Measurements from ENCODE around the gene CDC42BPA. TPM values are rescaled to one million over a fixed set of nuclear protein-coding genes. Genes with fewer than 3 reads are reported as not detected.

The CDC42BPA gene
- total RNA-seq, 1 donor from 2014 or later, result 42.7 TPM

GRCh38 chr1:226975259-226976250 lies 342.7 kb downstream of the CDC42BPA start:
- Histone ChIP-seq H3K4me3 (no peak overlapping the region), H3K36me3 (peaks cover 0 to 2% of the 10 kb centered on the region in 2 donors), H3K9me3 (no peaks in the 10 kb centered on the region), H3K4me1 (peaks cover 25% of the 10 kb centered on the region), H3K27me3 (no peaks in the 10 kb centered on the region), H3K27ac (peak overlapping the region; percentile 82)
- TF ChIP-seq POLR2A (IDR thresholded peaks at IDR 0.05), result no peak
- no peak for TF ChIP-seq POLR2AphosphoS5 (IDR thresholded peaks at IDR 0.05; ENCODE audit: insufficient read depth in 1 of 2, low read depth in 1 of 2)
- TF ChIP-seq, protein P1, sequence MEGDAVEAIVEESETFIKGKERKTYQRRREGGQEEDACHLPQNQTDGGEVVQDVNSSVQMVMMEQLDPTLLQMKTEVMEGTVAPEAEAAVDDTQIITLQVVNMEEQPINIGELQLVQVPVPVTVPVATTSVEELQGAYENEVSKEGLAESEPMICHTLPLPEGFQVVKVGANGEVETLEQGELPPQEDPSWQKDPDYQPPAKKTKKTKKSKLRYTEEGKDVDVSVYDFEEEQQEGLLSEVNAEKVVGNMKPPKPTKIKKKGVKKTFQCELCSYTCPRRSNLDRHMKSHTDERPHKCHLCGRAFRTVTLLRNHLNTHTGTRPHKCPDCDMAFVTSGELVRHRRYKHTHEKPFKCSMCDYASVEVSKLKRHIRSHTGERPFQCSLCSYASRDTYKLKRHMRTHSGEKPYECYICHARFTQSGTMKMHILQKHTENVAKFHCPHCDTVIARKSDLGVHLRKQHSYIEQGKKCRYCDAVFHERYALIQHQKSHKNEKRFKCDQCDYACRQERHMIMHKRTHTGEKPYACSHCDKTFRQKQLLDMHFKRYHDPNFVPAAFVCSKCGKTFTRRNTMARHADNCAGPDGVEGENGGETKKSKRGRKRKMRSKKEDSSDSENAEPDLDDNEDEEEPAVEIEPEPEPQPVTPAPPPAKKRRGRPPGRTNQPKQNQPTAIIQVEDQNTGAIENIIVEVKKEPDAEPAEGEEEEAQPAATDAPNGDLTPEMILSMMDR (IDR thresholded peaks at IDR 0.05), result no peak
- no peak for DNase-seq (ENCODE audit: extremely low spot score in 2 of 2)
- intact Hi-C loops (cut with DNase I), result no loop called here

GRCh38 chr1:226974544-226975258 lies 343.6 kb downstream of the CDC42BPA start:
- Histone ChIP-seq H3K4me3 (peak overlapping the region in 1 of 2 donors; percentile 17), H3K27me3 (no peaks in the 10 kb centered on the region), H3K4me1 (peaks cover 25% of the 10 kb centered on the region), H3K9me3 (no peaks in the 10 kb centered on the region), H3K36me3 (peaks cover 0 to 11% of the 10 kb centered on the region in 2 donors), H3K27ac (peak overlapping the region; percentile 82)
- TF ChIP-seq, protein P1 (IDR thresholded peaks at IDR 0.05), result no peak
- TF ChIP-seq POLR2A (IDR thresholded peaks at IDR 0.05) (no peak), POLR2AphosphoS5 (IDR thresholded peaks at IDR 0.05; ENCODE audit: insufficient read depth in 1 of 2, low read depth in 1 of 2) (no peak)
- DNase-seq (ENCODE audit: extremely low spot score in 2 of 2), result no peak
- intact Hi-C loops (cut with DNase I), result no loop called here

DNA sequence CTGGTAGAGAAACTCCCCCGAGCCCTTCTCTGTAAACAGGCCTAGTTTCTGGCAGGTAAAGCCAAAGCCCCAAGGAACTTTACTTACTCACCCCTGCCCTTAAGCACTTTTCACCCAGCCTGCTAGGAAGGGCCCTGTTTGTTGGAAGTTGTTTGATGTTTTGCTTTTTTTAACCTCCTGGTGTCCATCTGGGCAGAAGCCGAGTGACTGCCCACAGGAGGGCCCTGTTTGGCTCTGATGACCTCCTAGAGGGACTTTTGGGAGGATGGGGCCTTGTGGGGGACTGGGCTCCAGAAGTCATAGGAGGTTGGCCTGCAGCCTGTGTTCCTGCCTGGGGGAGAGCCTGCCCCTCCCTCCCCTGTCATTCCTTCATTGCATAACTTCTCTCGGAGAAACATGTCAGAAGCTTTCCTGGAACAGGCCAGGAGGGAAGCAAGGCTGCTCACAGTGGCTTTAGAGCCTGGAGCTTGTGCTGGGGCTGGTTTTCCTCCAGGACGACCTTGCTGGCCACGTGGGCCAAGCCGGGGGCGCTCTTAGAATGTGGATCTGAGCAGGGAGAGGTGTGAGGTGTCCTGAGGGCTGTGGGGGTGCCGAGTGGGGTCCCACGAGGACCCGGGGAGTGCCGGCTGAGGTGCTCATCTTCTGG lies 344.3 kb downstream of the CDC42BPA start:
- Histone ChIP-seq H3K27ac (peak overlapping the region; percentile 82), H3K27me3 (no peaks in the 10 kb centered on the region), H3K4me1 (peaks cover 25% of the 10 kb centered on the region), H3K4me3 (peak overlapping the region in 1 of 2 donors; percentile 17), H3K36me3 (peaks cover 0 to 11% of the 10 kb centered on the region in 2 donors), H3K9me3 (no peaks in the 10 kb centered on the region)
- DNase-seq (ENCODE audit: extremely low spot score in 2 of 2), result peak in 1 of 2 donors; percentile 94
- intact Hi-C loops (cut with DNase I), result loop anchor here (2.0 kb wide), 1 partner anchor 33 kb away; the partner anchor contains the start of gene COQ8A
- peak; percentile 60 to 75 for TF ChIP-seq POLR2AphosphoS5 (IDR thresholded peaks at IDR 0.05; ENCODE audit: insufficient read depth in 1 of 2, low read depth in 1 of 2)
- TF ChIP-seq POLR2A (IDR thresholded peaks at IDR 0.05), result peak in 1 of 2 donors; percentile 15
- TF ChIP-seq, protein P1 (IDR thresholded peaks at IDR 0.05), result no peak

- Histone ChIP-seq H3K27me3 (no peaks in the 10 kb centered on the region), H3K27ac (peak overlapping the region; percentile 82), H3K36me3 (peaks cover 0 to 11% of the 10 kb centered on the region in 2 donors), H3K9me3 (no peaks in the 10 kb centered on the region), H3K4me3 (peak overlapping the region in 1 of 2 donors; percentile 17), H3K4me1 (peaks cover 25% of the 10 kb centered on the region)
- intact Hi-C loops (cut with DNase I), result loop anchor here (2.0 kb wide), 1 partner anchor 33 kb away; the partner anchor contains the start of gene COQ8A
- TF ChIP-seq POLR2A (IDR thresholded peaks at IDR 0.05), result no peak
- TF ChIP-seq POLR2AphosphoS5 (IDR thresholded peaks at IDR 0.05; ENCODE audit: insufficient read depth in 1 of 2, low read depth in 1 of 2), result no peak
- TF ChIP-seq, protein P1 (IDR thresholded peaks at IDR 0.05), result no peak
- no peak for DNase-seq (ENCODE audit: extremely low spot score in 2 of 2)
Measured at GRCh38 chr1:226973371-226973897, 344.9 kb downstream of the CDC42BPA start.
